H1 (cell line): Measurements from ENCODE around the gene RND3. TPM values are rescaled to one million over a fixed set of nuclear protein-coding genes. Genes with fewer than 3 reads are reported as not detected.
A peak's percentile ranks its signal among the peaks of the same experiment; 100 is the strongest.

Experiments used
- CTCF ChIA-PET: fragments of 300-600 bp; sonication (Branson Sonifier 250); formaldehyde crosslinking; loops from one replicate; lab custom pipeline; 2021; ENCODE audit not compliant: partially characterized antibody; lab: Charles Lee
- POLR2A ChIA-PET: fragments of 300-600 bp; sonication (Branson Sonifier 250); formaldehyde crosslinking; loops from one replicate; lab custom pipeline; 2021; ENCODE audit warnings: inconsistent platforms; ENCODE audit not compliant: partially characterized antibody; lab: Charles Lee
- DNase-seq, 2 experiments: peaks; one replicate each; pipeline versions ENCODE4 v3.0.0 to v3.0.0-alpha.2; 2010 to 2022; ENCODE audit warnings: low spot score in 2 of 2, low read depth in 1 of 2, mixed read lengths in 1 of 2
- FAIRE-seq: peaks from 2 replicates; lab custom pipeline; 2011; peaks lifted over from hg19 to GRCh38; lab: Jason Lieb, UNC
- H2AFZ ChIP-seq: 2 replicates; pipeline ENCODE4 v1.8.1; 2012; ENCODE audit warnings: low read length, inconsistent platforms
- H2AK5ac ChIP-seq: 2 replicates; pipeline ENCODE4 v1.6.1; 2013; ENCODE audit warnings: low read depth, low read length
- H2BK120ac ChIP-seq: replicated peaks from 2 replicates; pipeline ENCODE3; 2013; ENCODE audit warnings: low read depth, low read length, inconsistent platforms
- H2BK12ac ChIP-seq: 2 replicates; pipeline ENCODE4 v1.6.1; 2013; ENCODE audit warnings: low read depth, low read length
- H2BK15ac ChIP-seq: 2 replicates; pipeline ENCODE4 v1.6.1; 2013; ENCODE audit warnings: low read length
- H2BK20ac ChIP-seq: 2 replicates; pipeline ENCODE4 v1.6.1; 2013; ENCODE audit warnings: low read length
- H2BK5ac ChIP-seq: 2 replicates; pipeline ENCODE4 v1.6.1; 2013; ENCODE audit warnings: low read depth, low read length
- H3K14ac ChIP-seq: 2 replicates; pipeline ENCODE4 v1.6.1; 2013; ENCODE audit warnings: inconsistent platforms; ENCODE audit not compliant: insufficient read length
- H3K18ac ChIP-seq: 2 replicates; pipeline ENCODE4 v1.6.1; 2013; ENCODE audit warnings: low read length; ENCODE audit errors: extremely low read depth
- H3K23ac ChIP-seq: 2 replicates; pipeline ENCODE4 v1.6.1; 2013; ENCODE audit warnings: inconsistent platforms; ENCODE audit not compliant: insufficient read length
- H3K23me2 ChIP-seq: 2 replicates; pipeline ENCODE4 v1.6.1; 2013; ENCODE audit warnings: low read depth, low read length
- H3K27ac ChIP-seq: 2 replicates; pipeline ENCODE4 v1.6.1; 2011; ENCODE audit warnings: low read depth, low read length, inconsistent platforms
- H3K27me3 ChIP-seq, 4 experiments: replicated peaks in 1 of 4; 1 replicate in 1 of 4; 2 replicates in 3 of 4; pipeline versions ENCODE4 v1.6.1 to v1.8.1; 2011 to 2013; ENCODE audit warnings: low read length in 3 of 4, mild to moderate bottlenecking in 3 of 4, inconsistent platforms in 2 of 4, mixed read lengths in 2 of 4, moderate library complexity in 1 of 4; ENCODE audit not compliant: control insufficient read depth in 3 of 4, insufficient read depth in 3 of 4; ENCODE audit errors: extremely low read depth in 1 of 4
- H3K36me3 ChIP-seq, 4 experiments: 2 replicates each; pipeline versions ENCODE4 v1.6.1 to v1.8.1; 2011 to 2013; ENCODE audit warnings: mild to moderate bottlenecking in 4 of 4, low read length in 3 of 4, moderate library complexity in 2 of 4, control low read depth in 1 of 4, inconsistent platforms in 1 of 4; ENCODE audit not compliant: insufficient read depth in 4 of 4, control insufficient read depth in 2 of 4
- H3K4ac ChIP-seq: replicated peaks from 2 replicates; pipeline ENCODE3; 2013; ENCODE audit warnings: low read length, low read depth, mixed read lengths, inconsistent platforms; ENCODE audit not compliant: insufficient read length
- H3K4me1 ChIP-seq, 4 experiments: replicated peaks in 1 of 4; 1 replicate in 1 of 4; 2 replicates in 3 of 4; pipeline versions ENCODE4 v1.6.1 to v1.8.1; 2011 to 2013; ENCODE audit warnings: low read length in 3 of 4, inconsistent platforms in 2 of 4, mixed read lengths in 1 of 4; ENCODE audit not compliant: insufficient read depth in 4 of 4, control insufficient read depth in 3 of 4
- H3K4me2 ChIP-seq, 2 experiments: 2 replicates each; pipeline versions ENCODE4 v1.6.1 to v1.8.1; 2011 to 2013; ENCODE audit warnings: low read depth in 2 of 2, low read length in 2 of 2, control low read depth in 1 of 2, inconsistent platforms in 1 of 2, mild to moderate bottlenecking in 1 of 2; ENCODE audit not compliant: insufficient read depth in 1 of 2
- H3K4me3 ChIP-seq, 4 experiments: fragments of 200-600, 300-600 bp in 1 of 4; sonication (generic), shearing (Covaris generic), sonication (Bioruptor Twin) in 1 of 4; 2 replicates each; pipeline versions ENCODE4 v1.5.1 to v1.8.1; 2011 to 2016; ENCODE audit warnings: low read length in 4 of 4, low read depth in 3 of 4, control low read depth in 2 of 4, inconsistent platforms in 2 of 4, mild to moderate bottlenecking in 2 of 4, mixed read lengths in 1 of 4, moderate library complexity in 1 of 4; ENCODE audit not compliant: insufficient read depth in 2 of 4; ENCODE audit errors: extremely low read depth in 1 of 4
- H3K56ac ChIP-seq: replicated peaks from 2 replicates; pipeline ENCODE3; 2013; ENCODE audit warnings: low read depth, mild to moderate bottlenecking, mixed read lengths, low read length, inconsistent platforms; ENCODE audit not compliant: insufficient read length
- H3K79me1 ChIP-seq: 2 replicates; pipeline ENCODE4 v1.6.1; 2013; ENCODE audit warnings: low read depth, low read length, control low read depth
- H3K79me2 ChIP-seq, 2 experiments: 2 replicates each; pipeline versions ENCODE4 v1.6.1 to v1.8.1; 2012 to 2013; ENCODE audit warnings: low read length in 2 of 2, mild to moderate bottlenecking in 2 of 2, inconsistent platforms in 1 of 2; ENCODE audit not compliant: insufficient read depth in 2 of 2, control insufficient read depth in 1 of 2
- H3K9ac ChIP-seq, 4 experiments: replicated peaks in 1 of 4; 1 replicate in 1 of 4; 2 replicates in 3 of 4; pipeline versions ENCODE4 v1.6.1 to v1.8.1; 2011 to 2013; ENCODE audit warnings: low read depth in 3 of 4, low read length in 3 of 4, control low read depth in 2 of 4, mild to moderate bottlenecking in 2 of 4, moderate library complexity in 2 of 4, inconsistent platforms in 1 of 4; ENCODE audit errors: extremely low read depth in 1 of 4
- H3K9me3 ChIP-seq, 2 experiments: 2 replicates each; pipeline versions ENCODE4 v1.6.1 to v1.8.1; 2012 to 2013; ENCODE audit warnings: mild to moderate bottlenecking in 2 of 2, moderate library complexity in 2 of 2, control low read depth in 1 of 2, inconsistent platforms in 1 of 2, low read depth in 1 of 2, low read length in 1 of 2, mixed read lengths in 1 of 2; ENCODE audit not compliant: insufficient read depth in 2 of 2
- H4K20me1 ChIP-seq, 2 experiments: replicated peaks in 1 of 2; 2 replicates each; pipeline versions ENCODE3 to v1.8.1; 2011 to 2013; ENCODE audit warnings: inconsistent platforms in 2 of 2, low read length in 2 of 2, mild to moderate bottlenecking in 1 of 2; ENCODE audit not compliant: insufficient read depth in 2 of 2, control insufficient read depth in 1 of 2
- H4K5ac ChIP-seq: 2 replicates; pipeline ENCODE4 v1.6.1; 2013; ENCODE audit warnings: low read length, low read depth, mixed read lengths, inconsistent platforms; ENCODE audit not compliant: insufficient read length
- H4K8ac ChIP-seq: 2 replicates; pipeline ENCODE4 v1.8.0; 2013; ENCODE audit warnings: mild to moderate bottlenecking, moderate library complexity, low read length, inconsistent platforms; ENCODE audit not compliant: insufficient read depth; ENCODE audit errors: extremely low read depth
- H4K91ac ChIP-seq: replicated peaks from 2 replicates; pipeline ENCODE3; 2013; ENCODE audit warnings: low read length, mixed read lengths, inconsistent platforms; ENCODE audit not compliant: insufficient read length
- EP300 ChIP-seq, 2 experiments: IDR thresholded peaks; 1 replicate in 1 of 2; 2 replicates in 1 of 2; pipeline ENCODE4 v1.6.1; 2011 to 2012; ENCODE audit warnings: low read depth in 2 of 2, low read length in 2 of 2, mild to moderate bottlenecking in 2 of 2, borderline replicate concordance in 1 of 2, inconsistent platforms in 1 of 2, moderate library complexity in 1 of 2
- GTF2F1 ChIP-seq: IDR thresholded peaks from 2 replicates; pipeline ENCODE4 v1.6.1; 2012; ENCODE audit warnings: low read depth, low read length, improper control_type of control experiment, borderline replicate concordance
- KDM4A ChIP-seq: IDR thresholded peaks from one replicate; pipeline ENCODE4 v1.7.1; 2012; ENCODE audit warnings: low read depth, mild to moderate bottlenecking, moderate library complexity, low read length, inconsistent platforms; ENCODE audit not compliant: severe bottlenecking
- RAD21 ChIP-seq, 2 experiments: IDR thresholded peaks in 1 of 2; conservative IDR thresholded peaks in 1 of 2; 2 replicates each; pipeline ENCODE4 v1.6.1; 2011; ENCODE audit warnings: low read depth in 2 of 2, low read length in 2 of 2, improper control_type of control experiment in 1 of 2, inconsistent platforms in 1 of 2, mild to moderate bottlenecking in 1 of 2, moderate library complexity in 1 of 2
- RNF2 ChIP-seq: fragments of 200-900, 300-1000 bp; sonication (generic); IDR thresholded peaks from 2 replicates; pipeline ENCODE4 v1.7.1; 2016; ENCODE audit warnings: borderline replicate concordance, low read depth, mild to moderate bottlenecking, antibody characterized with exemption, low read length; ENCODE audit not compliant: poor library complexity, severe bottlenecking; ENCODE audit errors: missing control alignments
- SP1 ChIP-seq: IDR thresholded peaks from 2 replicates; pipeline ENCODE4 v1.6.1; 2011; ENCODE audit warnings: low read depth, low read length
- SP4 ChIP-seq: IDR thresholded peaks from 2 replicates; pipeline ENCODE4 v1.6.1; 2012; ENCODE audit warnings: low read length, inconsistent platforms
- SRF ChIP-seq: IDR thresholded peaks from 2 replicates; pipeline ENCODE4 v1.6.1; 2011; ENCODE audit warnings: mild to moderate bottlenecking, low read depth, low read length, moderate library complexity
- TAF7 ChIP-seq: optimal IDR thresholded peaks from 2 replicates; pipeline ENCODE3; 2011; ENCODE audit warnings: low read depth, mild to moderate bottlenecking, inconsistent platforms, low read length, moderate library complexity, borderline replicate concordance
- TEAD4 ChIP-seq: IDR thresholded peaks from 2 replicates; pipeline ENCODE4 v1.6.1; 2012; ENCODE audit warnings: low read depth, low read length, inconsistent platforms, mixed read lengths
- WGBS, 2 experiments: shearing (Covaris generic) in 1 of 2; methylation state at CpG; one replicate each; pipeline versions ENCODE4 v1.1.6 to v1.1.7; 2013 to 2015; ENCODE audit warnings: low lambda C conversion rate in 2 of 2, mixed read lengths in 2 of 2, inconsistent platforms in 1 of 2, low coverage in 1 of 2, missing lambda C conversion rate in 1 of 2; ENCODE audit not compliant: insufficient replicate concordance in 2 of 2, insufficient coverage in 1 of 2, insufficient read length in 1 of 2; ENCODE audit errors: extremely low coverage in 1 of 2, missing lambda C conversion rate in 1 of 2; 5-methylcytosine and 5-hydroxymethylcytosine counted together
- polyA plus RNA-seq, 7 experiments: library from polyadenylated mRNA; depleted of rRNA in 3 of 7; stranded (reverse) in 5 of 7; unstranded in 2 of 7; fragments of >200 nt in 5 of 7; fragments of 200-250 nt in 2 of 7; gene quantifications; 1 replicate in 5 of 7; 2 replicates in 1 of 7; 4 replicates in 1 of 7; pipeline versions ENCODE4 v1.2.1 to v1.2.3, GENCODE V29; 2011 to 2013; ENCODE audit warnings: missing spikeins in 2 of 7, mixed read lengths in 2 of 7
- total RNA-seq: library from RNA; stranded (reverse); fragmentation: NEBNext Ultra II Directional; extraction: Animal tissue kit (Norgen Biotek cat#: 25700); gene quantifications from 2 replicates; pipeline ENCODE4 v1.2.1, GENCODE V29; 2021

RND3 gene
- total and polyA plus RNA-seq, 2 of the 8 experiments (the other 6 are each of a cell fraction or from before 2014, with no cell fraction given): 12.2 to 25.6 TPM

GRCh38 chr2:150485114-150485870 is 2.2 kb downstream of the RND3 start:
- H3K79me1 ChIP-seq: no peaks in the 10 kb centered on the region
- H2AFZ ChIP-seq: no peak overlapping the region
- H3K4me1 ChIP-seq: peaks cover 4 to 10% (median 9%) of the 10 kb centered on the region in 4 experiments; a peak in 5 of 7 replicates
- peak overlapping the region; percentile 76 to 79 for H3K4me2 ChIP-seq
- peak; percentile 13 for FAIRE-seq
- H3K27ac ChIP-seq: no peak overlapping the region
- H3K23me2 ChIP-seq: peaks cover 11% of the 10 kb centered on the region; the same call in 1 of the 2 replicates
- H3K36me3 ChIP-seq: no peaks in the 10 kb centered on the region; a peak in 3 of 8 replicates
- no peak overlapping the region for H2AK5ac ChIP-seq
- H2BK5ac ChIP-seq: no peak overlapping the region
- no peak overlapping the region for H3K18ac ChIP-seq
- peak overlapping the region; percentile 43 to 80 (median 55) for H3K9ac ChIP-seq
- H4K8ac ChIP-seq: peak overlapping the region; percentile 92
- H3K23ac ChIP-seq: no peak overlapping the region
- peak; percentile 23 to 77 for DNase-seq
- no peak overlapping the region for H2BK12ac ChIP-seq
- no peak overlapping the region for H2BK20ac ChIP-seq
- H3K79me2 ChIP-seq: peaks cover 22 to 72% of the 10 kb centered on the region in 2 experiments
- peak overlapping the region; percentile 69 to 98 (median 82) for H3K4me3 ChIP-seq
- H3K9me3 ChIP-seq: no peaks in the 10 kb centered on the region
- CTCF ChIA-PET: interaction anchor here (0.7 to 1.4 kb wide), 5 partner anchors 11 to 460 kb away, joined by 3 to 4 read pairs (median 3); no protein-coding TSS in a partner anchor
- H2BK15ac ChIP-seq: no peak overlapping the region
- no peak overlapping the region for H3K4ac ChIP-seq
- POLR2A ChIA-PET: interaction anchor here (0.6 to 1.8 kb wide), 10 partner anchors 8 to 992 kb away, joined by 3 to 10 read pairs (median 4); partner anchors contain the start of gene NMI
- peaks cover 0 to 2% (median 0%) of the 10 kb centered on the region in 4 experiments; a peak in 1 of 7 replicates for H3K27me3 ChIP-seq
- H2BK120ac ChIP-seq: no peak overlapping the region
- peaks cover 24 to 27% of the 10 kb centered on the region in 2 experiments for H4K20me1 ChIP-seq
- WGBS, 2 experiments: 5% methylated on average over 40 of the region's 43 CpGs; no CpG with 5 or more reads in 1 of the 2 experiments
- no peak overlapping the region for H3K56ac ChIP-seq
- no peak overlapping the region for H4K5ac ChIP-seq
- H4K91ac ChIP-seq: no peak overlapping the region
- no peak overlapping the region for H3K14ac ChIP-seq
- TF ChIP-seq RNF2 (no peak), TEAD4 (no peak), KDM4A (peak; percentile 34), TAF7 (peak; percentile 8), SP4 (no peak), SP1 (no peak), SRF (no peak), RAD21 (IDR thresholded peaks at IDR 0.05 in 1 of 2, conservative IDR thresholded peaks at IDR 0.05 in 1 of 2; ENCODE audit: low read depth in 2 of 2, low read length in 2 of 2) (peak; percentile 34 to 52; a peak in 3 of 4 replicates), GTF2F1 (no peak), EP300 (IDR thresholded peaks at IDR 0.05; ENCODE audit: borderline replicate concordance in 1 of 2, low read depth in 2 of 2, low read length in 2 of 2) (no peak)
